NCI-H345 treated with DMSO at 0.1 percent for 48 hours (cell line): Measurements from ENCODE around the gene TTC7B.
A peak's percentile ranks its signal among the peaks of the same experiment; 100 is the strongest.
"Not testable (repeated sequence)": the region's sequence is repeated elsewhere in the genome, so short reads cannot be mapped to it uniquely, and the experiment has no call there.

Experiments used
- DNase-seq: peaks from one replicate; lab custom pipeline; 2025; ENCODE audit not compliant: unreplicated experiment; lab: John Stamatoyannopoulos, UW

TTC7B gene

DNA sequence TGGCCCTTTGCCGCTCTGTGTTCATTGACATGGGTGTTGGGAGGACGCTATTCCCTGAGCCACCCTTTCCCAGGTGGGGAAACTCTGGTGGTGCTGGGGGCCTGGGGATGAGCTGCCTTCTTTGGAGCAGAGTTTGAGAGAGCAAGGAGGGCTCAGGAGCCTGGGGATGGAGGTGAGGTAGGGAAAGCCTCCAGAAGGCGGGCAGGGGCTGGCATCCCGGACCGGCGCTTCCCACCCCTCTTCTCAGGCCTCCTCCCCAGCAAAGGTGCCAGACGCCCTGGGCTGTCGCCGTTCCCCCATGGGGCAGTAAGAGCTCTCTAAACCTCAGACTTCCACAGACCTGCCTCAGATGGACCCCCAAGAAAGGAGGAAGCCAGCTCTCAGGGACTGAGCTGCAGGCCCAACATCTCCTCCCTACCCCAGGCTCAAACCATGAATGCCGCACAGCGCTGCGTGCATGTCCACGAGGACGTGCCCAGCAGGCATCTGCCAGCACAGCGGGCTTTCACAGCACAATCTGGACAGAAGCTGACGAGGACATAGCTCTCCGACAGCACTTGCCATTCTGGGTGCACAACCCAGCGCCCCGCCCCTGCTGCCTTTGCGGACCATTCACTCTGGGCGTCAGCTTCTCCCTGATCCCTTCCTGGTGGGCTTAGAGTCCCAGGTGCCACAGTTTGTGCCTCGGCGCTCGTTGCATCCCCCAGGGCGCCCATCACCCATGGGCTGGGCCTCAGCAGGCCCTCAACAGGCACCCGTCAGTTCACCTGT is 14.9 kb upstream of the TTC7B start:
- DNase-seq, result no peak

- DNase-seq, result no peak
Measured at GRCh38 chr14:90829677-90830076, 13.4 kb upstream of the TTC7B start.

DNA sequence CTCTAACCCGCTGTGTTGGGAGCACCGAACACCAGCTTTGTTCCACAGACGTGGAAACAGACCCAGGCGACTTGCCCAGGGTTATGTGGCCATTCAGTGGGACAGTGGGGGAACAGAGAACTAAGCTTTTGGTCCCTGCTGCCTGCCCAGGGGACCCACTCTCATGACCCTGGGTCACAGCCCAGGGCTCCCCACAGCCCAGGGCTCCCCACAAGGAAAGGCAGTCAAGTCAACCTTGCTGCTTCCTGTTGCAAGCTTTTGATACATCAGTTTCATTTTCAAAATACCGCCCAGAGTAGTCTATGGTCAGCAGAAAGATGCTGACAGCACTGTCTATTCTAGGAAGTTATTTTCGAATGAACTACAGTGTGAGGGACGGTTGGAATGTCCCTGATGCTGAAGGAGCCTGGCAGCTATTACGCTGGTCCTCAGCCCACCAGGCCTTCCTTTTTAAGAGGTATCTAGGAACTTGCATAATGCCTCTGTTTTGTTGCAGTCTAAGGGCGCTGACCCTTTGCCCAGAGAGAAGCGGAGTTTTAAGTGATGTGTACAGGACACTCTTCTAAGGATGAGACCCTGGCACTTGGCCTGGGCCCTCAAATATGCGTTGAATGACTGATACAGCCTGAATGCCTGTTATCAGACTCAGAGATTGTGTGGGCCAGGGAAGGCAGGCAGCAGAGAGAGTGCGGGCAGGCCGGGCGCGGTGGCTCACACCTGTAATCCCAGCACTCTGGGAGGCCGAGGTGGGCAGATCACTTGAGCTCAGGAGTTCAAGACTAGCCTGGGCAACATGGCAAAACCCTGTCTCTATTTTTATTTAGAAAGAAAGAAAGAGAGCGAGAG is 12.6 kb upstream of the TTC7B start:
- DNase-seq, result no peak

- DNase-seq, result peak; percentile 88
Measured at GRCh38 chr14:90827919-90828610, 11.8 kb upstream of the TTC7B start.

- DNase-seq, result not testable (repeated sequence)
Measured at GRCh38 chr14:90823542-90823941, 7.3 kb upstream of the TTC7B start.

- no peak for DNase-seq
Measured at GRCh38 chr14:90820958-90821357, 4.7 kb upstream of the TTC7B start.

- no peak for DNase-seq
Measured at GRCh38 chr14:90819734-90820393, 3.6 kb upstream of the TTC7B start.

DNA sequence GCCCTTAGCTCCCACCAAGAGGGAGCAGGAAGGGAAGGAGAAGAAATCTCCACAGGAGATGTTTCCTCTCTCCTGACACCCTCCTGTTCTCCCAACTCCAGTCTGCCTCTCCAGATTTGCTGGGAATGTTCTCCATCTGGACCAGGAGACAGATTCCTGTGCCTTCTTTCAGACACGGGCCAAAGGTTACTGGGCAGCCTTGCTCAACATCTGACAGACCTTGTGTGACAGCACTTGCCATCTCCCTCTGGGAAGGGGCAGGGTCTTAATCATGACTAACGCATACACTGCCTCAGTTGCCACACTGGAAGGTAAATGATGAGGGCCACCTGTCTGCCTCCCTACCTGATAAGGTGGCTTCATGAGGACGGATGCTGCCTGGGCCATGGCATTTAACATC is 2.5 kb upstream of the TTC7B start:
- DNase-seq, result no peak

- DNase-seq, result no peak
Measured at GRCh38 chr14:90816681-90817436, 629 bp upstream of the TTC7B start.

DNA sequence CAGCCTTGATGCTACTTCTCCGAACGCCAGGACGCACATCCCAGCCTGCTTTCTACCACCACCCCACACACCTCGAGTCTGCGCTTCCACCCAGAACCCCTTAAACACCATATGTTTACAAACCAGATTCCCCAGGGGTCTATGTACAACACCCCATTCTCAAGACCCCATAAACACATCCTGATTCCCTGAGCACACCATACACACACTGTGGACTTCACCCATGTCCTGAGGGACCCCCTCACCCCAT is 733 bp downstream of the TTC7B start:
- DNase-seq, result no peak

- no peak for DNase-seq
Measured at GRCh38 chr14:90814806-90815571, 1.2 kb downstream of the TTC7B start.

GRCh38 chr14:90813442-90813841 is 2.8 kb downstream of the TTC7B start:
- DNase-seq, result no peak

GRCh38 chr14:90812109-90812508 is 4.1 kb downstream of the TTC7B start:
- no peak for DNase-seq

- DNase-seq, result no peak
Measured at GRCh38 chr14:90811641-90812040, 4.6 kb downstream of the TTC7B start.

GRCh38 chr14:90810806-90811205 is 5.4 kb downstream of the TTC7B start:
- DNase-seq, result no peak

GRCh38 chr14:90809530-90810312 is 6.5 kb downstream of the TTC7B start:
- DNase-seq, result no peak

DNA sequence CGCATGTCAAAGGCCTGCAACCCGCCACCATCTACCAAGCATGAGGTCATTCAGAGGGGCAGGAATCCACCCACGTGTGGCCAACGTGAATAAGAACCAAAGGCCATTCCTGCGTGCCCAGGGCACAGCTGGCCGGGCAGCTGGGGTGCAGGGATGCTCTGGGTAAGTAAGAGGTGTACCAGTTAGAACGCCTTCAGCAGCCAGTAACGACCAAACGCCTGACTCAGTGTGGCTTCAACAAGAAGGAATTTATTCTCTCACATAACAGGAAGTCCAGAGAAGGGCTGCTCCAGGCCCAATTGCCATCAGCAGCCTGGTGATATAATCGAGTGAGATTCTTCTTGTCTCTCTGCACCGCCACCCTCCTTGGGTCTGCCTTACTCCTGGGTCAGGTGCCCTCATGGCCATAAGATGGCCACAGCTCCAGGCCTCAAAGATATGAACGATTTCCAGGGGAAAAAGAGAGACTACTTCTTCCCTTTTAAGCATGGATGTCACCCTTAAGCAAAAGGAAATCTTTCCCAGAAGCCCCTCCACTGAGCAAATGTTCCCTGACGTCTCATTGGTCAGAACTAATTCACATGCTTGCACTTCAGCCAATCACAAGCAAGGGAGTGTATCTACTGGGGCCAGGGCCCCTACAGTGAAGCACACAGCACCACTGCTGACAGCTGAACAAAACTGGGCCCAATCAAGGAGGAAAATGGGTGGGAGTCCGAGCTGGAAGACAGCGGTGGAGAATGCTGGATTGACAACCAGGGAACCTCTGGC is 7.3 kb downstream of the TTC7B start:
- no peak for DNase-seq

- DNase-seq, result no peak
Measured at GRCh38 chr14:90807060-90807459, 9.2 kb downstream of the TTC7B start.
